K562 (cell line): Measurements from ENCODE around the gene FBXO44. TPM values are rescaled to one million over a fixed set of nuclear protein-coding genes. Genes with fewer than 3 reads are reported as not detected.

Source experiments
- ARID1B ChIP-seq: fragments of 450-650 bp; IDR thresholded peaks from 2 replicates; pipeline ENCODE4 v1.6.1; 2016; ENCODE audit warnings: antibody characterized with exemption, mild to moderate bottlenecking, inconsistent platforms
- ATF7 ChIP-seq: fragments of 450-650 bp; IDR thresholded peaks from 2 replicates; pipeline ENCODE4 v1.7.1; 2014; ENCODE audit warnings: mild to moderate bottlenecking, moderate library complexity
- ESRRA ChIP-seq: fragments of 450-650 bp; IDR thresholded peaks from 2 replicates; pipeline ENCODE4 v1.6.1; 2014; ENCODE audit warnings: low read depth, mild to moderate bottlenecking, moderate library complexity, borderline replicate concordance
- GATAD2A ChIP-seq: fragments of 450-650 bp; IDR thresholded peaks from 2 replicates; pipeline ENCODE4 v1.6.1; 2017
- IRF2 ChIP-seq: sonication (generic); formaldehyde crosslinking; IDR thresholded peaks from 2 replicates; pipeline ENCODE4 v1.8.1; 2022; ENCODE audit warnings: mild to moderate bottlenecking, missing genetic modification reagents
- NR1H2 ChIP-seq: sonication (generic); formaldehyde crosslinking; IDR thresholded peaks from 2 replicates; pipeline ENCODE4 v1.4.0; 2020; ENCODE audit warnings: mild to moderate bottlenecking, missing genetic modification reagents
- NR2C1 ChIP-seq, 2 experiments: fragments of 450-650 bp; IDR thresholded peaks; 2 replicates each; pipeline ENCODE4 v1.6.1; 2017; ENCODE audit warnings: mild to moderate bottlenecking in 2 of 2, antibody characterized with exemption in 1 of 2, inconsistent platforms in 1 of 2, missing compliant biosample characterization in 1 of 2, missing genetic modification characterization in 1 of 2
- PCBP1 ChIP-seq: fragments of 200-400 bp; formaldehyde crosslinking; IDR thresholded peaks from 2 replicates; pipeline ENCODE4 v1.6.1; 2018; ENCODE audit warnings: mild to moderate bottlenecking, low read depth, low read length; ENCODE audit not compliant: poor library complexity, severe bottlenecking
- PRDM10 ChIP-seq: fragments of 450-650 bp; IDR thresholded peaks from 2 replicates; pipeline ENCODE4 v1.6.1; 2018; ENCODE audit not compliant: partially characterized antibody
- REST ChIP-seq, 2 experiments: fragments of 450-650 bp; formaldehyde crosslinking in 1 of 2; IDR thresholded peaks; 2 replicates each; pipeline versions ENCODE4 v1.4.0 to v1.6.1; 2014 to 2020; ENCODE audit warnings: mild to moderate bottlenecking in 2 of 2, borderline replicate concordance in 1 of 2, low read depth in 1 of 2
- SPI1 ChIP-seq: IDR thresholded peaks from 2 replicates; pipeline ENCODE4 v1.6.1; 2011; ENCODE audit warnings: low read depth, low read length, control low read depth, borderline replicate concordance
- ZNF253 ChIP-seq: fragments of 250-450 bp; sonication (Bioruptor Pico); conservative IDR thresholded peaks from 2 replicates; pipeline ENCODE4 v1.6.1; 2021; ENCODE audit warnings: mild to moderate bottlenecking
- polyA plus RNA-seq, 8 experiments: library from polyadenylated mRNA; depleted of rRNA in 4 of 8; stranded (reverse) in 5 of 8; unstranded in 3 of 8; fragments of >200 nt; fragmentation: Nextera tagmentation in 2 of 8; fragmentation: Illumina TruSeq in 1 of 8; extraction: Ambion mirVana in 2 of 8; extraction: Trizol in 1 of 8; gene quantifications; 2 replicates each; pipeline versions ENCODE4 v1.2.1 to v1.2.3, GENCODE V29; 2011 to 2014; ENCODE audit warnings: inconsistent platforms in 1 of 8, missing spikeins in 1 of 8
- total RNA-seq, 7 experiments: library from RNA; depleted of rRNA in 6 of 7; stranded (reverse); fragments of >200 nt in 6 of 7; fragmentation: Illumina TruSeq in 2 of 7; extraction: Trizol in 2 of 7; gene quantifications; 2 replicates each; pipeline versions ENCODE4 v1.2.1 to v1.2.3, GENCODE V29; 2011 to 2021; ENCODE audit warnings: low replicate concordance in 1 of 7

Gene FBXO44
- total and polyA plus RNA-seq, 9 of the 15 experiments (the other 6 are each of a cell fraction or from before 2014, with no cell fraction given) = 0.69 to 20.9 (median 6.7) TPM

GRCh38 chr1:11690397-11691301, 36.0 kb downstream of the FBXO44 start (continued):
- TF ChIP-seq REST (IDR thresholded peaks at IDR 0.05; ENCODE audit: borderline replicate concordance) = peak; percentile 94
- no peak for TF ChIP-seq REST (CRISPR knock-in tag; IDR thresholded peaks at IDR 0.05; ENCODE audit: low read depth)
- peak; percentile 30; the same call in 1 of the 2 replicates for TF ChIP-seq ARID1B
- TF ChIP-seq PRDM10 = peak; percentile 88
- no peak for TF ChIP-seq ZNF253 (CRISPR knock-in tag)
- 0 out of 2 replicates have a peak, but pooled peaks have one; percentile 33 for TF ChIP-seq GATAD2A
- peak; percentile 71; the same call in 1 of the 2 replicates for TF ChIP-seq NR2C1 (IDR thresholded peaks at IDR 0.05)
- peak; percentile 47; the same call in 1 of the 2 replicates for TF ChIP-seq NR2C1 (tag; IDR thresholded peaks at IDR 0.05)
- peak; percentile 36; the same call in 1 of the 2 replicates for TF ChIP-seq SPI1
- no peak for TF ChIP-seq IRF2
- peak; percentile 35 for TF ChIP-seq PCBP1
- peak; percentile 83 for TF ChIP-seq ESRRA
- peak; percentile 43; the same call in 1 of the 2 replicates for TF ChIP-seq ATF7
- no peak for TF ChIP-seq NR1H2 (CRISPR knock-in tag)
